IgD-negative memory B cell (primary cell): Measurements from ENCODE around the gene RRP8. TPM values are rescaled to one million over a fixed set of nuclear protein-coding genes. Genes with fewer than 3 reads are reported as not detected.
A peak's percentile ranks its signal among the peaks of the same experiment; 100 is the strongest.

Experiments
- H3K27ac Mint-ChIP-seq, 3 donors: one replicate each; pipeline ENCODE4 v1.8.0; 2020 to 2022; ENCODE audit warnings: mild to moderate bottlenecking in 3 of 3, mixed read lengths in 3 of 3, moderate library complexity in 1 of 3
- H3K27me3 Mint-ChIP-seq: one replicate; pipeline ENCODE4 v1.8.0; 2021; ENCODE audit warnings: mixed read lengths
- H3K36me3 Mint-ChIP-seq: one replicate; pipeline ENCODE4 v1.8.0; 2020; ENCODE audit warnings: mild to moderate bottlenecking, mixed read lengths
- H3K4me1 Mint-ChIP-seq, 3 donors: one replicate each; pipeline ENCODE4 v1.8.0; 2020 to 2022; ENCODE audit warnings: mixed read lengths in 3 of 3, mild to moderate bottlenecking in 1 of 3
- H3K4me3 Mint-ChIP-seq, 4 donors: one replicate each; pipeline ENCODE4 v1.8.0; 2020 to 2022; ENCODE audit warnings: mild to moderate bottlenecking in 4 of 4, mixed read lengths in 4 of 4, moderate library complexity in 3 of 4
- H3K9me3 Mint-ChIP-seq, 3 donors: one replicate each; pipeline ENCODE4 v1.8.0; 2020 to 2021; ENCODE audit warnings: mixed read lengths in 3 of 3, mild to moderate bottlenecking in 1 of 3
- polyA plus RNA-seq: library from polyadenylated mRNA; unstranded; fragments of 300-500 nt; fragmentation: Illumina TruSeq; gene quantifications from one replicate; pipeline ENCODE4 v1.2.3, GENCODE V29; 2021

The RRP8 gene
- polyA plus RNA-seq, 1 donor from 2014 or later, result 26.6 TPM

DNA sequence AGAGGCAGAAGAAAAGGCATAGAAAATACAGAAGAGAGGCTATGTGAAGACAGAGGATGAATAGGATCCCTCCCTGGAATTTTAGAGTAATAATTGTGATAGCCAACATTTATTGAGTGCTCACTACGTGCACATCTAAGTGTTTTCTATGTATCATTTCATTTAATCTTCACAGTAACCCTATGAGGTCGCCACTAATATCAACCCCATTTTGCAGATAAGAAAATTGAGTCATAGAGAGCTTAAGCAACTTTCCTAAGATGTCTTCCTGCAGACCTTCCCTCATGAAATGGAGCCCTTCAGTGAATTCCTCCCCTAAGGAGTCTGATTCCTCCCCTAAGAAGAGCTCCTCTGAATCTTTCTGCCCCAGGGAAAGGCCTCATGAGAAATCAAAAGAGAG lies 38.1 kb downstream of the RRP8 start:
- Mint-ChIP-seq H3K4me1 (peaks cover 0 to 2% (median 0%) of the 10 kb centered on the region in 3 donors), H3K36me3 (peaks cover 2% of the 10 kb centered on the region), H3K9me3 (no peaks in the 10 kb centered on the region), H3K27ac (peak overlapping the region in 1 of 3 donors; percentile 33), H3K4me3 (no peak overlapping the region), H3K27me3 (no peaks in the 10 kb centered on the region)

DNA sequence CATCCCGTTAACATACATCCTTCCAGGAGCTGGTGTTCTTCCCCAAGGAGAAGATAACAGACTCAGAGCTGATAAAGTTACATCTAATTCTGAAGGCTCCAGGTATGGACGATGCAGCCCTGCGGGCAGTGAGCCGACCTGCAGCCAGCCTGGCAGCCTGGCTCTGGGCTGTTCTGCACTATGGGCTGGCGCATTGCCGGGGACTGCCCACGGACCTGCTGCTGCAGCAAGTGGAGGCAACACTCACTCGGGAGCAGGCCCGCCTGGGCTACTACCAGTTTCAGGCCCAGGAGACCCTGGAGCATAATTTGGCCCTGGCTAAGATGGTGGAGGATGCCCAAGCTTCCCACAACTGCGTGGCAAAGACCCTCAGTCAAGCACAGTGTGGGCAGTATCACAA lies 39.7 kb downstream of the RRP8 start:
- H3K27me3 Mint-ChIP-seq, result no peaks in the 10 kb centered on the region
- no peak overlapping the region for H3K4me3 Mint-ChIP-seq
- peaks cover 2% of the 10 kb centered on the region for H3K36me3 Mint-ChIP-seq
- peaks cover 0 to 3% (median 0%) of the 10 kb centered on the region in 3 donors for H3K4me1 Mint-ChIP-seq
- no peaks in the 10 kb centered on the region for H3K9me3 Mint-ChIP-seq
- H3K27ac Mint-ChIP-seq, result no peak overlapping the region

DNA sequence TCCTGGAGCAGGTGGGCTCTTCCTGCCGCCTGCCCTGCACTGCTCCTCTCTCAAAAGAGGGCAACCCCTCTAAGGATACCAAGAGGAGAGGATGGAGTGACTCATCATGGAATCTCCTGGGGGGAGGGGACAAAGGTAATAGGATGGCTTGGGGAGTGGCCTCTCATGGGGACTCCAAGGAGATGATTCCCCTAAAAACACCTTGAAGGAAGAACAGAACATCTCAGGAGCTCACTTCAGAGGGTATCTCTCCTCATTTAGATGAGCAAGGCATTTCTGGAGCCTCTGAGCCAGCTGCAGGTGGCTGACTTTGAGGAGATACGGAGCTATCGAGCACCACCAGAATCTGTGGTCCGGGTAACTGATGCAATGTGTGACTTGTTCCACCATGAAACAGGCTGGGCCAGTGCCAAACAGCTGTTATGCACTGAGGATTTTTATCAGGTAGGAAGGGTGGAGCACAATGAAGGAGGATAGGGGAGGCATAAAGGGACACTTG lies 40.2 kb downstream of the RRP8 start:
- no peak overlapping the region for H3K4me3 Mint-ChIP-seq
- H3K27ac Mint-ChIP-seq, result no peak overlapping the region
- no peaks in the 10 kb centered on the region for H3K9me3 Mint-ChIP-seq
- no peaks in the 10 kb centered on the region for H3K27me3 Mint-ChIP-seq
- peaks cover 0 to 3% (median 0%) of the 10 kb centered on the region in 3 donors for H3K4me1 Mint-ChIP-seq
- H3K36me3 Mint-ChIP-seq, result peaks cover 2% of the 10 kb centered on the region

DNA sequence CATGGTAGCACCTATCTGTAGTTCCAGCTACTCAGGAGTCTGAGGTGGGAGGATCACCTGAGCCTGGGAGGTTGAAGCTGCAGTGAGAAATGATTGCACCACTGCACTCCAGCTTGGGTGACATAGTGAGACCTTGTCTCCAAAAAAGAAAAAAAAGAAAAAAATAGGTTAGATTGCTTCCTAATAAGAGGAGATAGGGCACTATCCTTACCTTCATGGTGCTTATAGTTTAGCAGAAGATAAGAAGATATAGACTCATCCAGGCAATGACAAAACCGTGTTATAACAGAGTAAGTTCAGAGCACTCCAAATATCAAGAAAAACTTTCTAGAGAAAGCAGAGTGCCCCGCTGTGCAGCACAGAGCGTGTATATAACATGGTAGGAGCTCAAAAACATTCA lies 42.1 kb downstream of the RRP8 start:
- H3K4me3 Mint-ChIP-seq, result no peak overlapping the region
- no peaks in the 10 kb centered on the region for H3K27me3 Mint-ChIP-seq
- no peak overlapping the region for H3K27ac Mint-ChIP-seq
- peaks cover 0 to 3% (median 0%) of the 10 kb centered on the region in 3 donors for H3K4me1 Mint-ChIP-seq
- H3K36me3 Mint-ChIP-seq, result peaks cover 5% of the 10 kb centered on the region
- no peaks in the 10 kb centered on the region for H3K9me3 Mint-ChIP-seq

DNA sequence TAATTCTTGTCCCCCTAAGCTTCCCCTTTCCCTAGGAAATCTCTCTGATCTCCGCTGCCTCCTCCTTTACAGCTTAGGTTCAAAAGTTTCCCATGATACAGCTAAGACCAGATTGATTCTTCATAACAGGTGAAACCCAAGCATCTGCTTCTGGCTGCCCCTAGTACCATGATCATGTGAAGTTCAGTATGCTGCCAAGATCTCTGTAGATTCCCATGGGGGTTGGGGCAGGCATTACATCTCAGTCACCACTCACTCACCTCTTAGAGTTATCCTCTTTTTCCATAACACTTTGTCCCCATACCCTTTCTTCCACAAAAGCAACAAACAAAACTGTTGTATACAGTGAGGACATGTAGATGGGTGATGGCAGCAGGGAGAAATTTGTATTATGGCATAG lies 44.0 kb downstream of the RRP8 start:
- Mint-ChIP-seq H3K27ac (no peak overlapping the region), H3K4me3 (no peak overlapping the region), H3K9me3 (no peaks in the 10 kb centered on the region), H3K36me3 (peaks cover 5% of the 10 kb centered on the region), H3K27me3 (no peaks in the 10 kb centered on the region), H3K4me1 (peaks cover 0 to 1% (median 0%) of the 10 kb centered on the region in 3 donors)

DNA sequence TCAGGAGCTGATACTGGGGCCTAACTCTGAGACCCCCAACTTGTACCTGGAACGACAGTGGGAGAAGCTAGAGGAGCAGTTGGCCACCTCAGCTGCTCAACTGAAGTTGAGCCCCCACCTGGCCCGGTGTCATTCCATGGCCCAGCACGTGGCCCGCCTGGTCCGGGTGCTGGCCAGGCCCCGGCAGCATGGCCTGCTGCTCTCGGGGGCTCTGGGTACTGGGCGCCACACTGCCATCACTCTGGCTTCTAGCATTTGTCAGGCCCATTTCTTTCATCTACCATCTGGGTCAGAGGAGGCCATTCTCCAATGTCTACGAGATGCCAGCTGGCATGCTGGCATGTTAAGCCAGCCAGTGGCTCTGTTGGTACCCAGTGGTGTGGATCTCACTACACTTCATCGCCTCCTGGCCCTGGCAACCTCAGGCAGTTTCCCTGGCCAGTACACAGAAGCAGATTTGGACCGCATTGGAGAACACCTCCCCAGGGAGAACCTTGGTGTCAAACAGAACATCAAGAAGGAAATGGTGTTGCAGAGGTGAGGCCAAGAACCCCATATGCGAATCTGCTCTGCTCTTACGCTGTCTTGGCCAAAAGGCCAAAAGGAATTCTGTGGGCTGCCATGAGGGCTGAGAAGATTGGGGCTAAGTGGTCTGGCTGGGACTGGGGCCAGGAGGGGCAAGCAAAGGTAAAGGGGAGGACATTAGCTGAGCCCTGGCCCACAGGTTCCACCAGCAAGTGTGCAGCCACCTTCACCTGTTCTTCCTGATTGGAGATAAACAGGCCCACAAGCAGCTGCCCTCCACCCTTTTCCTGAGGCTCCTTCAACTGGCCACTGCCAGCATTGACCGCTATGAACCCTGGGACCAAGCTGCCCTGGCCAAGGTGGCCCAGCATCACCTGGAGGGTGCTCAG lies 45.4 kb downstream of the RRP8 start:
- no peaks in the 10 kb centered on the region for H3K27me3 Mint-ChIP-seq
- no peak overlapping the region for H3K27ac Mint-ChIP-seq
- peaks cover 5% of the 10 kb centered on the region for H3K36me3 Mint-ChIP-seq
- no peak overlapping the region for H3K4me3 Mint-ChIP-seq
- H3K9me3 Mint-ChIP-seq, result no peaks in the 10 kb centered on the region
- peaks cover 0 to 1% (median 0%) of the 10 kb centered on the region in 3 donors for H3K4me1 Mint-ChIP-seq

DNA sequence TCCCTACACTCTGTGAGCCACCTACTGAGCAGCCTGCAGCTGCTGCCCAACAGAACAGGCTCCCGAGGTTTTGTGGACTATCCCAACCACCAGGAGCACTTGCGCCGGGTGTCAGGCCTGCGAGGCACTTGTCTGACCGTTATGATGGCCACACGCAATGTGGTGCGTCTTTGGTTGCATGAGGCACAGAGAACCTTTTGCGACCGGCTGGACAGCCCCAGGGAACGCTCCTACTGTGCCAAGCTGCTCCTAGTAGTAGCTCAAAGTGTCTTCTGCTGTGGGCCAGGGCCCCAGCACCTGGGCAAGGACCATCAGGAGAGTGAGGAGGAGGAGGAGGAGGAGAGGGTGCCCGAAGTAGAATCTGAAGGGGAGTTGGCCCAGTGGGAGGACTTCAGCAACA lies 46.4 kb downstream of the RRP8 start:
- H3K27me3 Mint-ChIP-seq, result no peaks in the 10 kb centered on the region
- H3K4me3 Mint-ChIP-seq, result no peak overlapping the region
- H3K27ac Mint-ChIP-seq, result no peak overlapping the region
- peaks cover 5% of the 10 kb centered on the region for H3K36me3 Mint-ChIP-seq
- peaks cover 0 to 1% (median 0%) of the 10 kb centered on the region in 3 donors for H3K4me1 Mint-ChIP-seq
- H3K9me3 Mint-ChIP-seq, result no peaks in the 10 kb centered on the region

DNA sequence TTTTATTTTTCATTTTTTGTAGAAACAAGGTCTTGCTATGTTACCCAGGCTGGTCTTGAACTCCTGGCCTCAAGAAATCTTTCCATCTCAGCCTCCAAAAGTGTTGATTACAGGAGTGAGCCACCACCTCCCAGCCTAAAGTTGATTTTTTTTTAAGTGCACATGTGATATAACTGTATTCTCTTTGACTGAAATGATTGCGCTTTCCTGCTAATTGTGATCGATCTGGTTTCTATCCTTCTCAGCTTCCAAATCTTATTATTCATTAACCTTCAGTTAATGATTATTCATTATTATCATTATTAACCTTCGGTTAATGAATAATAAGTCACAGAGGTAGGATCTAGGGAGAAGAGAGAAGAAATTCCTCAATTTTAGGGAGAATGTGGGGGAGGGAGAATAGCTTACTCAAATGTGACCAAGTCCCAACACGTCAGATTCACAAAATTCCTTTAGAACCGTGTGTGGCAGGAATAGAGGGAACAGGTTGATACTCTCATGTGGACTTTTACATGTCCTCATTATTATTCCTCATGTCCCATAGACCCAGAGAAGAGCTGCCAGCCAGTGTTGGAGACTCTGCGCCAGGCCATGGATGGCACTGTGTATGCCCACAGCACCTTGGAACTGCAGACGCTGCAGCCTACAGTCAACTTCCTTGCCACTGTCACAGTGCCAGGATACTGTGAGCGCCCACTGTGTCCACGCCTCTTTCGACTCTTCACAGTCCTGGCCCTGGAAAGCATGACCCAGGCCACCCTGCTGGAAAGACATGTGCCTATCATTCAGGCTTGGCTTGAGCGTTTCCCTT lies 47.1 kb downstream of the RRP8 start:
- H3K27me3 Mint-ChIP-seq, result no peaks in the 10 kb centered on the region
- no peaks in the 10 kb centered on the region for H3K9me3 Mint-ChIP-seq
- H3K27ac Mint-ChIP-seq, result no peak overlapping the region
- peaks cover 0 to 1% (median 0%) of the 10 kb centered on the region in 3 donors for H3K4me1 Mint-ChIP-seq
- H3K4me3 Mint-ChIP-seq, result no peak overlapping the region
- H3K36me3 Mint-ChIP-seq, result peaks cover 5% of the 10 kb centered on the region

DNA sequence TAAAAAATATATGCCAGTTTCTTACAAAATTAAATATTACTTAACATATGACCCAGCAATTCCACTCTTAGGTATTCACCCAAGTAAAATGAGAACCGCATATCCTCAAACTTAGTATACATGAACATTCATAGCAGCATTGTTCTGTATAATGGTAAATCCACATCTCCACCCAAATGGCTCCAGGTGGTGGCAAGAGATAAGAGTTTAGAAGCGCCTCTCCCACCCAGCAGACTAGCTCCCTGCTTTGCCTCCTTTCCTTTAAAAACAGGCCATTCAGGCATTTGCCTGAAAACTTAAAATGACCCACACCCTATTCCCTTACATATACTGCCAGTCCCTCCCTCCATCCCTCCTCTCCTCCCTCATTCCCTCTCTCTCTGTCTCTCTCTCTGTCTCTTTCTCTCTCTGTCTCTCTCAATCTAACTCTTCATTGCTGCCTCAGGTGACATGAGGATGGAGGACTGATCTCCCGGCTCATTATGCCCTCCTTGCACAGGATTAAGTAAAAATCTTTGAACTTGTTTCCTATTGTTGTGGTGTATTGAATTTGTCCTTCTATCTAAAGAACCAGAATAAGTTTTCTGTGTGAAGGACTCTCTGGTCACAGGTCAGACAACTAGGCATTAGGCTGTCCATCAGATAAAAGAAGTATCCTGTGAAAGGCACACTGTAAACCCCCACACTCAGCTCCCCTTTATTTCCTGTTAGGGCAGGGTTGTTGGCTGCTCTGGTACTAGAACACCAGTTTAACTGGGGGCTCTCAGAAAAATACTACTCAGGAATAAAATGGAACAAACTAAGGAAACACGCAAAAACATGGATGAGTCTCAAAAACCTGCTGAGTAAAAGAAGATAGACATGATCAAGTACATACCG lies 48.3 kb downstream of the RRP8 start:
- Mint-ChIP-seq H3K27me3 (no peaks in the 10 kb centered on the region), H3K36me3 (peaks cover 5% of the 10 kb centered on the region), H3K4me3 (no peak overlapping the region), H3K27ac (peak overlapping the region in 1 of 3 donors; percentile 93), H3K4me1 (peaks cover 0 to 1% (median 0%) of the 10 kb centered on the region in 3 donors), H3K9me3 (no peaks in the 10 kb centered on the region)

DNA sequence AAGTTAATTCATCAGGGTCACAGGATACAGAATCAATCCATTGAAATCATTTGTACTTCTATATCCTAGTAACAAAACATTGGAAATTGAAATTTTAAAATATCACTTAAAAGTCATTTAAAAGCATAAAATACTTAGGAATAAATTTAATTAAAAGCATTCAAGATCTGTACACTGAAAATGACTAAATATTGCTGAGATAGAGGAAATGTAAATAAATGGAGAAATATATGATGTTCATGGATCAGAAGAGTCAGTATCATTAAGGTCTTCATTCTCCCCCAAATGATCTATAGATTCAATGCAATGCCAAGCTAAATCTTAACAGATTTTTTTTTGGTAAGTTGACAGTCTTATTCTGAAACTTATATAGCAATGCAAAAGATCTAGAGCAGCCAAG lies 49.8 kb downstream of the RRP8 start:
- Mint-ChIP-seq H3K4me3 (no peak overlapping the region), H3K9me3 (no peaks in the 10 kb centered on the region), H3K27me3 (no peaks in the 10 kb centered on the region), H3K36me3 (peaks cover 5% of the 10 kb centered on the region), H3K27ac (no peak overlapping the region), H3K4me1 (no peaks in the 10 kb centered on the region)

DNA sequence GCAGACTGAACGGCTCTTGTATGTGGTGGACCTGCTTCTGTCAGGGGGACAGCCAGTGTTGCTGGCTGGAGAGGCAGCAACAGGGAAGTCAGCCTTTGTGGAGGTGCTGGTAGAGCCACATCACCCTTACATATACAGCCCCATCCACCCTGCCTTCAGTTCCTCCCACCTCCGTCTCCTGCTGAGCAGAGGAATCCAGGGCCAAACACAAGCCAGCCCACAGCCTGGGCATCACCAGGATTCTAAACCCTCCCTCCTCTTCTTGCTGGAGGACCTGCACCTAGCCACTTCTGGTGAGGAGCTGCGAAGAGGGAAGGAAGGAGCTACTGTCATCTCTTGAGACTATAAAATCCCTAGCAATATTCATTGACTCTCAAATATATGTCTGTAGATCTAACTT lies 54.8 kb downstream of the RRP8 start:
- Mint-ChIP-seq H3K9me3 (no peaks in the 10 kb centered on the region), H3K4me1 (no peaks in the 10 kb centered on the region), H3K27me3 (no peaks in the 10 kb centered on the region), H3K4me3 (no peak overlapping the region), H3K36me3 (peaks cover 8% of the 10 kb centered on the region), H3K27ac (peak overlapping the region in 1 of 3 donors; percentile 22)

DNA sequence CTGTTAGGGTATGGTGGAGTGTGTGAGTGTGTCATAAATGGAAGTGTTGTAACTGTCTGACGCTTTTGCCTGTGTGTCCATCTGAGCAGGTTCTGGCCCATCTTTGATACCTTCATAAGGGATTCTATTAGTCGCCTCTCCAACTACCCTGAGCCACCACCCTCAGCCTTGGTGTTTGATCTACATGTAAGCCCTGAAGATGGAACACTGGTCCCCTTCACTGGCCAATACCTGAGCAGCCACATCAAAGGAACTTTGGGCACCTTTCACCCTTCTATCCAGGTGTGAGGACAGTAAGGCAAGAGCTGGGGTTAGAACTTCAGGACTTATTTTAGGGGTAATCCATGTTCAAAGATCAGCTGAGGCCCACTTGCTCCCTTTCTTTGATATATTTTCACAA lies 55.3 kb downstream of the RRP8 start:
- no peaks in the 10 kb centered on the region for H3K9me3 Mint-ChIP-seq
- H3K4me1 Mint-ChIP-seq, result no peaks in the 10 kb centered on the region
- H3K27ac Mint-ChIP-seq, result peak overlapping the region in 2 of 3 donors; percentile 22 to 50
- H3K36me3 Mint-ChIP-seq, result peaks cover 9% of the 10 kb centered on the region
- no peaks in the 10 kb centered on the region for H3K27me3 Mint-ChIP-seq
- no peak overlapping the region for H3K4me3 Mint-ChIP-seq

DNA sequence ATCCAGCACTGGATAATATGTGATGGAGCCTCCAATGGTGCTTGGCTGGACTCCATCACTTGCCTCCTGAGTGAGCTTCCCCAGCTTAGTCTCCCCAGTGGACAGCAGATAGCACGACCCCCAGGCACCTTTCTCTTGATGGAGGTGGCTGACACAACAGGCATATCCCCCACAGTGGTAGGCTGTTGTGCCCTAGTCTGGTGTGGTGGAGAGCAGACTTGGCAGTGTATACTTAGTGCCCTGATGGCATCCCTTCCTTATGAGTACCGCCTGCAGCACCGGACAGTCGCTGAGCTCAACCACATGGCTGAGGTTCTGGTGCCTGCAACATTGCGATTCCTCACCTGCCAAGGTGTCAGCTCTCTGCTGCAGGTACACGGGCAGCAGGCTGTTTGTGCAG lies 56.2 kb downstream of the RRP8 start:
- H3K4me3 Mint-ChIP-seq, result no peak overlapping the region
- H3K4me1 Mint-ChIP-seq, result no peaks in the 10 kb centered on the region
- H3K27ac Mint-ChIP-seq, result no peak overlapping the region
- H3K27me3 Mint-ChIP-seq, result no peaks in the 10 kb centered on the region
- H3K9me3 Mint-ChIP-seq, result no peaks in the 10 kb centered on the region
- peaks cover 12% of the 10 kb centered on the region for H3K36me3 Mint-ChIP-seq

DNA sequence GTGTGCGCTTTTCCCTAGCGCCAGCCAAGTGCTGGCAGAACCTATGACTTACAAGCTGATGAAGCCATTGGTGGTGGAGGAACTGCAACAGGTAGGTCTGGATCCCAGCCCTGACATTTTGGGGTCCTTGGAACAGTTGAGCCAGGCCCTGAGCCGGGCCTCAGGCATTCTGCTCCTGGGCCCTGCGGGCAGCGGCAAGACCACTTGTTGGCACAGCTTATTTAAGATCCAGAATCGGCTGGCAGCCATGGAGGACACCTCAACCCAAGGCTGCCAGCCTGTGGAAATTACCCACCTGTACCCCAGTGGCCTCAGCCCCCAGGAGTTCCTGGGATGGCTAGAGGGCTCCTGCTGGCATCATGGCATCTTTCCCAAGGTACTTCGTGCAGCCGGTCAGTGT lies 56.7 kb downstream of the RRP8 start:
- Mint-ChIP-seq H3K27ac (no peak overlapping the region), H3K9me3 (no peaks in the 10 kb centered on the region), H3K4me1 (no peaks in the 10 kb centered on the region), H3K36me3 (peaks cover 12% of the 10 kb centered on the region), H3K4me3 (no peak overlapping the region), H3K27me3 (no peaks in the 10 kb centered on the region)
